ENCODE results near the gene ILDR1.
"Not testable (repeated sequence)": the region's sequence is repeated elsewhere in the genome, so short reads cannot be mapped to it uniquely, and the experiment has no call there.

ILDR1 gene

GRCh38 chr3:122063908-122064307, 41.9 kb upstream of the ILDR1 start:
- no peaks in the 10 kb centered on the region for H3K36me3 ChIP-seq (replicated peaks)
- DNase-seq, result no peak
- H3K27me3 ChIP-seq (replicated peaks), result no peaks in the 10 kb centered on the region
- in situ Hi-C loops (cut with HindIII; ENCODE audit: low pct_ligation_motif_present, low sequenced_read_pairs), result no loop called here
- H3K27ac ChIP-seq, result no peak overlapping the region
- no peak overlapping the region for H3K4me3 ChIP-seq (ENCODE audit: low read depth, low read length)
- TF ChIP-seq CTCF (IDR thresholded peaks at IDR 0.05; ENCODE audit: low read depth, low read length, missing control alignments), result no peak

- Histone ChIP-seq H3K27ac (no peak overlapping the region), H3K27me3 (replicated peaks) (no peaks in the 10 kb centered on the region), H3K36me3 (replicated peaks) (no peaks in the 10 kb centered on the region), H3K4me3 (ENCODE audit: low read depth, low read length) (no peak overlapping the region)
- TF ChIP-seq CTCF (IDR thresholded peaks at IDR 0.05; ENCODE audit: low read depth, low read length, missing control alignments), result no peak
- no peak for DNase-seq
- in situ Hi-C loops (cut with HindIII; ENCODE audit: low pct_ligation_motif_present, low sequenced_read_pairs), result no loop called here
Measured at GRCh38 chr3:122060040-122060698, 38.1 kb upstream of the ILDR1 start.

- no peak for TF ChIP-seq CTCF (IDR thresholded peaks at IDR 0.05; ENCODE audit: low read depth, low read length, missing control alignments)
- H3K27ac ChIP-seq, result no peak overlapping the region
- H3K27me3 ChIP-seq (replicated peaks), result no peaks in the 10 kb centered on the region
- DNase-seq, result no peak
- H3K4me3 ChIP-seq (ENCODE audit: low read depth, low read length), result no peak overlapping the region
- in situ Hi-C loops (cut with HindIII; ENCODE audit: low pct_ligation_motif_present, low sequenced_read_pairs), result no loop called here
- no peaks in the 10 kb centered on the region for H3K36me3 ChIP-seq (replicated peaks)
Measured at GRCh38 chr3:122058294-122058693, 36.2 kb upstream of the ILDR1 start.

GRCh38 chr3:122057671-122058070, 35.6 kb upstream of the ILDR1 start:
- Histone ChIP-seq H3K27ac (no peak overlapping the region), H3K4me3 (ENCODE audit: low read depth, low read length) (no peak overlapping the region), H3K36me3 (replicated peaks) (no peaks in the 10 kb centered on the region), H3K27me3 (replicated peaks) (no peaks in the 10 kb centered on the region)
- in situ Hi-C loops (cut with HindIII; ENCODE audit: low pct_ligation_motif_present, low sequenced_read_pairs), result no loop called here
- DNase-seq, result no peak
- TF ChIP-seq CTCF (IDR thresholded peaks at IDR 0.05; ENCODE audit: low read depth, low read length, missing control alignments), result no peak

- in situ Hi-C loops (cut with HindIII; ENCODE audit: low pct_ligation_motif_present, low sequenced_read_pairs), result no loop called here
- Histone ChIP-seq H3K27ac (no peak within 1 kb of the TSS), H3K27me3 (replicated peaks) (no peaks in the 10 kb centered on the region), H3K4me3 (ENCODE audit: low read depth, low read length) (no peak within 1 kb of the TSS), H3K36me3 (replicated peaks) (no peaks in the 10 kb centered on the region)
- no peak for TF ChIP-seq CTCF (IDR thresholded peaks at IDR 0.05; ENCODE audit: low read depth, low read length, missing control alignments)
- no peak for DNase-seq
Measured at GRCh38 chr3:122055215-122055614, 33.2 kb upstream of the ILDR1 start, which contains the start of gene CD86. Gene CD86, plus strand, starts transcription at chr3:122055362. Its CDS starts 128 bp downstream, at chr3:122055490.

- H3K4me3 ChIP-seq (ENCODE audit: low read depth, low read length), result no peak overlapping the region
- no peaks in the 10 kb centered on the region for H3K36me3 ChIP-seq (replicated peaks)
- H3K27ac ChIP-seq, result no peak overlapping the region
- in situ Hi-C loops (cut with HindIII; ENCODE audit: low pct_ligation_motif_present, low sequenced_read_pairs), result no loop called here
- no peak for DNase-seq
- H3K27me3 ChIP-seq (replicated peaks), result no peaks in the 10 kb centered on the region
- no peak for TF ChIP-seq CTCF (IDR thresholded peaks at IDR 0.05; ENCODE audit: low read depth, low read length, missing control alignments)
Measured at GRCh38 chr3:122052968-122053367, 30.9 kb upstream of the ILDR1 start.

GRCh38 chr3:122047773-122048172, 25.7 kb upstream of the ILDR1 start:
- H3K36me3 ChIP-seq (replicated peaks); H3K4me3 ChIP-seq (ENCODE audit: low read depth, low read length); H3K27me3 ChIP-seq (replicated peaks); in situ Hi-C loops (cut with HindIII; ENCODE audit: low pct_ligation_motif_present, low sequenced_read_pairs); H3K27ac ChIP-seq; DNase-seq: not testable (repeated sequence)

- H3K4me3 ChIP-seq (ENCODE audit: low read depth, low read length); DNase-seq; H3K36me3 ChIP-seq (replicated peaks); H3K27ac ChIP-seq; in situ Hi-C loops (cut with HindIII; ENCODE audit: low pct_ligation_motif_present, low sequenced_read_pairs); H3K27me3 ChIP-seq (replicated peaks): not testable (repeated sequence)
Measured at GRCh38 chr3:122047296-122047695, 25.2 kb upstream of the ILDR1 start.
